ENCODE measurements around the gene ZDHHC13.
A peak's percentile ranks its signal among the peaks of the same experiment; 100 is the strongest.

ZDHHC13 gene, protein sequence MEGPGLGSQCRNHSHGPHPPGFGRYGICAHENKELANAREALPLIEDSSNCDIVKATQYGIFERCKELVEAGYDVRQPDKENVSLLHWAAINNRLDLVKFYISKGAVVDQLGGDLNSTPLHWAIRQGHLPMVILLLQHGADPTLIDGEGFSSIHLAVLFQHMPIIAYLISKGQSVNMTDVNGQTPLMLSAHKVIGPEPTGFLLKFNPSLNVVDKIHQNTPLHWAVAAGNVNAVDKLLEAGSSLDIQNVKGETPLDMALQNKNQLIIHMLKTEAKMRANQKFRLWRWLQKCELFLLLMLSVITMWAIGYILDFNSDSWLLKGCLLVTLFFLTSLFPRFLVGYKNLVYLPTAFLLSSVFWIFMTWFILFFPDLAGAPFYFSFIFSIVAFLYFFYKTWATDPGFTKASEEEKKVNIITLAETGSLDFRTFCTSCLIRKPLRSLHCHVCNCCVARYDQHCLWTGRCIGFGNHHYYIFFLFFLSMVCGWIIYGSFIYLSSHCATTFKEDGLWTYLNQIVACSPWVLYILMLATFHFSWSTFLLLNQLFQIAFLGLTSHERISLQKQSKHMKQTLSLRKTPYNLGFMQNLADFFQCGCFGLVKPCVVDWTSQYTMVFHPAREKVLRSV

DNA sequence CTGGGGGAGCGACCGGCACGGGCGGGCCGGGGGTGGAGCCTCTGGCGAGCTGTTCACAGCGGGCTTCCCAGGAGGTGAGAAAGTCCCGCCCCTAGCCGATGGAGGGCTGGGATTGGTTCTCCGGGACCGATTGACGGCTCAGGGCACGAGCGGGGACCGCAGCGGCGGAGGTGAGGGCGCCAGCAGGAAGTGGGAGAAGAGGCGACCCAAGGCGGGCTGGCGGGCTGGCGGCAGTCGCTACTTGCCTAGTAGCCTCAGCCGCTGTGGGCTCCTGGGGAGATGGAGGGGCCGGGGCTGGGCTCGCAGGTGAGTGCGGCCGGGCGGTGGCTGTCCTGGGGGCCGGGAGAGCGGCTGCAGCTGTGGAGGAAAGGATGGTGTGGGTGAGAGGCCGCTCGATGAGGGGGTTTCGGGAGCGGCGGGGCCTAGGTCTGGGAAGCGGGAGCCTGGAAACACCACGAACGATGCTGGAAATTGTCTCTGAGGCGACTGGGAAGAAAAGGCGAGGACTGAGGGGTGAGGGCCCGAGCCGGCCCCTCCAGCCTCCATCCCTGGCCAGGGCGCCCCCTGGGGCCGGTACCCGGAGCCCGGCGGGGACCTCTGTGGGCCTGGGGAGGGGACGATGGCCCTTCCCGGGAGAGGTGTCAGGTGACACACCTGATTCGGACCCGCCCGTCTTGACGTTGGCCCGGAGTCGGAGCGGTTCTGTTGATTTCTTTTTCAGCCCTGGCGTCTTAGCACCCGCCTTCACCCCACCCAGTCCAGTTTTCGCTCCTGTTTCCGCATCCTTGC is at the start of gene ZDHHC13:
TSS of gene ZDHHC13 (plus strand) at position 198 of the 789 bp plus-strand sequence. CDS start at position 280, 82 bp downstream.
- peak; percentile 90 for DNase-seq (ENCODE audit: low spot score)

DNA sequence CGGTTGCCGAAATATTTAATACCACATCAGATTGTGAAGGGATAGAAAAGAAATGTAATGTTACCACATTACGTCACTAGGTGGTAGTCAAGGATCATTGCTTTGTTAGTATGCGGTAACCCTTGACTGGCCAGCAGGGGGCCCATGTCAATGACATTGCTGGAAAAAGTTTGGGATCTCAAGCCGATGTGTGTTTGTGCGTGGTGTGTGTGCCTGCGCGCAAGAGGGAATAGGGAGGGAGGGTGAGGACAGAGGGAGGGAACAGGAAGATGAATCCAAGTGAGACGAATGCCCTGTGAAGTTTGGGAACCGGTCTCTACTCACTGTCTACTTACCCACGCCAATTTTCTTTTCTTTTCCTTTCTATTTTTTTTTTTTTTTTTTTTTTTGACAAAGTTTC is 45.7 kb upstream of the ZDHHC13 start:
- DNase-seq (ENCODE audit: low spot score) = peak; percentile 86

DNA sequence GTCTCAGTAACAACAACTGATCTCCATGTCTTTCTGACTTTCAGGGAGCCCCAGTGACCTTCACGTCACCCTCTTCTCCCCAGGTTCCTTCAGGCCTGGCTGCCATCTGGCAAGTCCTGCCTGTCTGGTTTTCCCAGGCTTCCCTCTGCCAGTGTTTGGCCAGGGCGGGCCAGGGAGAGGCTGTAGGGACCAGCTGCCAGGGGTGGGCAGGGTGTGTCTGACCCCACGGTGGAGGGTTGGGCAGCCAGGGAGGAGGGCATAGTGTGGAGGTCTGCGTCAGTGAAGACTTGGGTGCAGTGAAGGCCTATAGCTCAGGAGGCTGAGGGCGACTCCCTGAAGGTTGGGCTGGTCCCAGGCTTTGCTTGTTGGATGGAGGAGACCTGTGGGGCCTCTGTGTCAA is 44.5 kb upstream of the ZDHHC13 start:
- DNase-seq (ENCODE audit: low spot score) = no peak

DNA sequence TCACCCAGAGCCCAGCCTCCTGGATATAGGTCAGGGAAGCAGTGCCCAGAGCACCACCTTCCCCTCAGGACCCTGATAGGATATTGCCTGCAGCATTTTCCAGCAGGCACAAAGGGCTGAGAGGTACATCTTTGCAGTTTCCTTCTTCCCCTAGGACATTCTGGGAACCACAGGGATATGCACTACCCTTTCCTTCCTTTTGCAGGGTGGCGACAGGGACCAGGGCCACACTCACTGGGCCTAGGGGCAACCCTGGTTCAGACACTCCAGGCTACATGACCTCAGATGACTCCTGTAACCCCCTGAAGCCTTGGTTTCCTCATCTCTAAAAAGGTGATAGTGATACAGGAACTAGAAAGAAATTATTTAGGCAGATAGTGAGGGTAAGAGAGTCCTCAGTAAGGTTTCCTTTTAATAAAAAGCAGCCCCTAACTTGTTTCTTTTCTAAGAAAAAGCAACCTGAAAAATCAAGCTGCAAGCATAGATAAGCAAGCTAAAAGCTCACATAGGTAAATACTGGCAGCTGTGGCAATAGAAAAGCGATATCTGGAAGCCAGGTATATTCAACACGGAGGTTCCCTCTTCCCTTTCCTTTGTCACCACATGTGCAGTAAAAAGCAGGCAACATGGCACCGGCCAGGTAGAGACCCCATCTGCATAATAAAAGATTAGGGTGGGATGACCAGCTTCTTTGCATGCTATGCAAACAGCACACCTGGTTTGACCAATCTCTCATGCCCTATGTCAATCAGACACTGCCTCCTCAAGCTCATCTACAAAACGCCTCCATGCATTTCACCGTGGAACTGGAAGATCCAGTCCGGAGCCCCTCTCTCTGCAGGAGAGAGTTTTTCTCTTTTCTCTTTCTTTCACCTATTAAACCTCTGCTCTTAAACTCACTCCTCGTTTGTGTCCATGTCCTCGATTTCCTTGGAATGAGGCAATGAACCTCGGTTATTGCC is 43.2 kb upstream of the ZDHHC13 start:
- no peak for DNase-seq (ENCODE audit: low spot score)

DNA sequence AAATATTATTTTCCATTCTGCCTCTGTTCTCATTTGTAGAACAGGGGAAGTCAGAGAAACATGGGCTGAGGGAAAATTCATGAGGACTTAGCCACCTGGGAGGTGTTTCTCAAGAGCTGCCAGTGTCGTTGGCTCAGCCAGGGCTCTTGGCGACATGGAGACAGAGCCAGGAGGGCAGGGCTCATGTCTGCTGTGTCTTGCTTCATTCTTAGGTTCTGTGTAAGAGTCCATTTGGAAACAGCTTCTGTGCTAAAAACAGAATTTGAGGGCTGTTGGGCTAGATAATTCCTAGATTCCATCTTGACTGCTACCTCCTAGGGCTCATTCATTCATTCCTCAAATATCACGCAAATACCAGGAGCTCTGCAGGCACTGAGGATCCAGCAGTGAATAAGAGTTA is 41.3 kb upstream of the ZDHHC13 start:
- no peak for DNase-seq (ENCODE audit: low spot score)

DNA sequence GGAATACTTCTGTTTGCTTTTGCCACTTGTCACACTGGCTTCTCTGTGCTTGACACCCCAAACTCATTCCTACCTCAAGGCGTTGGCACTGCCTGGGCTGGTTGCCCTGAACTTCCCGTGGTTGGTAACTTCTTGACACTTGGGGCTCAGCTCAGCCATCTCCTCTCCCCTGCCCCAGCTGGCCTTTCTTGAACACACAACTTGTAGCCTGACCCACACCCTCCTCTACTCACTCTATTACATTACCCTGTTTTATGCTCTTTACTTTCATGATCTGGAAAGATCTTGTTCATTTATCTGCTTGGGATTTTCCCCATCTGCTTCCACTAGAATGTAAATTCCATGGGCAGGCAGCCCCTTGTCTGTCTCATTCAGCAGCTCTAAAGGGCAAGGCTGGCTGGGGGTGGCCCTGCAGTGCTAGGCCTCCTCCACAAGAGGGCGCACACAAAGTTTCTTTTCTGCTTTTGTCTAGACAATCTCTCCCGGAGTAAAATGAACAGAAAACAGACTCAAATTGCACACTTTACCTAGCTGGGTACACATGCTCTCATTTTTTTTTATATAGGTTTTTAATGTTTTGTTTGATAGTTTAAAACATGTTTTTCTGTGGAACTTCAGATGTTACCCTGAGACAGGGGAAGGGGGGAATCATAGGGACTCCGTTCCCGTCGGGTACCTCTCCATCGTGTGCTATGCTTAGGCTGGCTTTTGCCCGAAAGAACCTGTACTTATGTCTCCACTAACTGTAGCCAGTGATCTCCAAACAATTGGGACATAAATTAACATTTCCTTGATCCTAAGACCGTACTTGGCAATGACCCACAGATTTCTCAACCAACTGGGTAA is 40.0 kb upstream of the ZDHHC13 start:
- peak; percentile 52 for DNase-seq (ENCODE audit: low spot score)

DNA sequence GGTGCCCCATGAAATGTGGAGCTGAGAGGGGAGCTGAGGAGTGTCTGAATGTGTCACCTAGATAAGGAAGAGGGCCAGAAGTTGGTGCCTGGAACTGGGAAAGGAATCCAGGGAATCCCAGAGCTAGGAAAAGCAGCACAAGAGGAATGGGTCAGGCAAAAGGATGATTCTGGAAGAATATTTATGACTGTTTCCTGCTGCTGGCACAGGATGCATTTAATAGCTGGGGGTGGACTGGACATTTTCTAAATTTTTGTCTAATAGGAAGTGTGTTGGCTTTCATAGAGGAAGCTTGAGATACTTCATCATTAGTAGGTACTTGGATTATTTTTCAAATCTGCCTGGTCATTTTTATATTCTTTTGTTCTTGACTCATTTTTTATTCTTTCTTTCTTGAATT is 39.0 kb upstream of the ZDHHC13 start:
- DNase-seq (ENCODE audit: low spot score) = no peak

DNA sequence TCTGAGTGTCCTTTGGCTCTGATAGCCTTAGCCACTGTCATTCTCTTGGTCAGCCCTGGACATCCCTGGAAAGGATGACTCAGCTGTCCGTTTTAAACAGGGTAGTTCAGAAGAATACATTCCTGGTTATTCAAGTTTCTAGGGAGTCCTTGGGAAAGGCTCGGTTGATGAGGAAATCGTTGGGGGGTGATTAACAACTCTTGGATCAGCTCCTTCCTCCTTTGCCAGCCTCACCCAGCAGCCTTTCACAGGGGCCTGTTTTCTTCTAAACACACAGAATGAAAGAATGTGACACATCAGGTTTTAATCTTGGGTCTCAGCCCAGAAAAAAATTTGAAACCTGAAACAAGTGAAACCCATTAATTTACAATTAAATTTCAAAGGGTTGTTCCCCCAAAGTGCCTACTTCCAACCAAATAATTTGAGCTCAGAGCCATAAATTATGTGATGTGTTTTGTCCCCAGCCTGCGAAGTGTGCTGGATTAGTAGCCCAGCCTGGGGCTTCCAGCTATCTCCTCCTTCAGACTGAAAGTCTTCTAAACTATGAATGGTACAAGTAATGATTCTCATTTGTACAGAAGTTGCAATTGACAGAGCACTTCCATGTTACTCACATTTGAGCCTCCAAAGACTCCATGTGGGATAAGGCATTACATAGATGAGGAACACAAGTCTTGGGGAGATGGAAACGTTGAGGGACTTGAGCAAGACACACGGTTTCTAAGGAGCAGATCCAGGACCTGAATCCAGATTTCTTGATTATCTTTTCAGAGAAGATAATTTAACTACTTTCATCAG is 37.1 kb upstream of the ZDHHC13 start:
- peak; percentile 33 for DNase-seq (ENCODE audit: low spot score)

DNA sequence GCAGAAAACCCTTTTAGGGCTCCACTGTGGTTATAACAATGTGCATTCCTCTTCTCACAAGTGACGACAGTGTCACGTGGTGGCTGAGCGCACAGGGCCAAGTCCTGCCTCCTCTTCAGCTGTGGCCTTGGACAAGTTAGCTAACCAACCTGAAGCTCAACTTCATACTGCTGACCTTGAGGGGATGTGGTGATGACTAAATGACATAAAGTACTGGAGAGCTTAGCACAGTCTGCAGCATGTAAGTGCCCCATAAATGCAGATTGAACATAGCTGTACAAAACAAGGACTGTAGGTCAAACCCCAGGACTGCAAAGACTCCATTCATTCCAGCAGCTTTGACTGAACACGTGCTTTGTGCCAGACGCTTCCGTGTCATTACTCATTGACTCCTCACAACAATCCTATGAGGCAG is 36.4 kb upstream of the ZDHHC13 start:
- no peak for DNase-seq (ENCODE audit: low spot score)

DNA sequence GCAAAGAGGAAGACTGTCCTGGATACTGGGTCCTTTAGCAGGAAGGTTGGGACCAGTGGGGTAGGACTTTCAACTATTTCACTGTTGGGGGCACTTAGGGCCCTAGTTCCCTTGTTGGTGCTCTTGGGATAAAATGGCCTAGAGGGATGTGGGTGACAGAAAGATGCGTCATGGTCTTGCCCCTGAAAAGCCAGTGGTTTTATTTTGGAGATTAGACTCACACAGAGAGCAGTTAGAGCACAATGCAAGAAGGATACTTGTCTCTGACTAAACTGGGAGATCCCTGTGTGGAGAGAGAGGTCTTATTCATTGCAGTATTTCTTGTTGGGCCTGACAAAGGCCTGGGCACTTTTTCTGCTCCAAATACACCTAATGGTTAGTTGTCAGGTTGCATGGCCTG is 33.8 kb upstream of the ZDHHC13 start:
- no peak for DNase-seq (ENCODE audit: low spot score)

DNA sequence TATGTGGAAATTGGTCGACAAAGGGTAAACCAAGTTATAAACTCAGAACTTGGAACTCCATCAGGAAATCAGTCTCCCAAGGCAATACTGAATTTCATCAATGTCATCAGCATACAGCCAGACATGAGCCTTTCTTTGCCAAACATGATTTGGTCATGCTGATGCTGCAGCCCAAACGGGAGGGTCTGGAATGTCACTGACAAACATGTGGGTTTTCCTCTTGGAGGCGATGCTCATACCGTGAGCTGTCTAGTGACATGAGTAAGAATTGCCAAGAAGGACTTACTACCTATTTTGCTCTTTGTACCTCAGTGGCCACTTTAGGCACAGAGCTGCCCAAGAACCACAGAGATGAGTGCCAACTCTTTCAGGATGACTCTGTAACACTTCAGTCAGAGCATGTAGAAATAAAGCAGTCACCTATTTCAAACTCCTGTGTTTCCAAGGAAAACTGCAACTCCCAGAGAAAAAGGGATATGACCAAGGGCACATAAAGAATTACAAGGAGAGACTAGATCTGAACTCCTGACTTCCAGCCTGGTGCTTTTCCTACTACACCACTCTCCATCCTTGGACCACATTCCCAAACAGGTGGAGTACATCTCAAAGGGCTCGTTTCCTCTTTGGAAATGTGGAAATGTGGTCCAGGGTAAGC is 32.2 kb upstream of the ZDHHC13 start:
- no peak for DNase-seq (ENCODE audit: low spot score)

DNA sequence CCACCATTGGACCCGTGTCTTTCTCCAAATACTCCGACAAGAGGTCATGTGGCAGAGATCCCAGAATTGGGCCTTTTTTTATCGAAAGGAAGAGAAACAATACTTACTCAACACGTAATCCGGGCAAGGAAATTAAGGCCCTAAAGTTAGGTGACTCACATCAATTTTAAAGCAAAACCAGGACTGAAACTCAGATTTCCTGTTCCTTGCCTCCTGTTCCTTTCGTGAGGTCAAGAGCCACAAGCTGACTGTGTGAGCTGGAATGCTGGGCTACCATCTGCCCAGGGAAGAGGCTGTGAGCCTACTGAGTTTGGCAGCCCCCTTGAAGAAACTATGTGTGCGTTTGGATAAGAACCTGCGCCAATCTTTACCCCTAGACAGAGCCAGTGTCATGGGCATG is 29.3 kb upstream of the ZDHHC13 start:
- DNase-seq (ENCODE audit: low spot score) = no peak

DNA sequence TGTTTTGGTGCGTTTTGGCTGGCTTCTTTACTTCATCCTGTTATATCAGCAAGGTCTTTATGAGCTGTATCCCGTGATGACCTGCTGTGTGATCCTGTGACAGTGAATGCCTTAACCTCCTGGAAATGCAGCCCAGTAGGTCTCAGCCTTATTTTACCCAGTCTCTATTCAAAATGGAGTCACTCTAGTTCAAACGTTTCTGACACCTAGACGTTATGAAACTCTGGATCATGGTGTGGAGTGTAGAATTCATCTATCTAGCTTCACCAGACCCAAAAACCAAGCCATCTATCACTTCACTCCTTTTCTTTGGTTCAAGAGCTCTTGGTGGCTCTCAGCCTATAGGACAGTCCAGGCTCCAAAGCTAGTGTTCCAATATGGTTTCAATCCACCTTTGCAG is 28.2 kb upstream of the ZDHHC13 start:
- no peak for DNase-seq (ENCODE audit: low spot score)

DNA sequence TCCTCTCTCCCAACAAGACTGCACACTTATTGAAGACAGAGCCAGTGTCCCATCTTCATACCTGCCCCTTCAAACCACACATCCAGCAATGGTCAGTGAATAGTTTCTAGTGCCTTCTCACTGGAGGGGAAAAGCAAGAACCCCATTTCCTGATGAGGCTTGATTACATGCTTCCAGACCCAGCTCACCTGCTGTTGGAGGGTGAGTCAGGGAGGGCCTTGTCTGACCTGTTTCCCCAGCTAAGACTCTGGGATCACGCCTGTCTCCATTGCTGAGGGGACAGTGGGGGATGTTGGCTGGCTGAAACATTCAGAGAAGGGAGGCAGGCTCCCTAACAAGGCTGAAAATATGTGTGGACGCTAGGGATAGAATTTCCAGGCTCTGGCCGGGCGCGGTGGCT is 27.5 kb upstream of the ZDHHC13 start:
- no peak for DNase-seq (ENCODE audit: low spot score)

DNA sequence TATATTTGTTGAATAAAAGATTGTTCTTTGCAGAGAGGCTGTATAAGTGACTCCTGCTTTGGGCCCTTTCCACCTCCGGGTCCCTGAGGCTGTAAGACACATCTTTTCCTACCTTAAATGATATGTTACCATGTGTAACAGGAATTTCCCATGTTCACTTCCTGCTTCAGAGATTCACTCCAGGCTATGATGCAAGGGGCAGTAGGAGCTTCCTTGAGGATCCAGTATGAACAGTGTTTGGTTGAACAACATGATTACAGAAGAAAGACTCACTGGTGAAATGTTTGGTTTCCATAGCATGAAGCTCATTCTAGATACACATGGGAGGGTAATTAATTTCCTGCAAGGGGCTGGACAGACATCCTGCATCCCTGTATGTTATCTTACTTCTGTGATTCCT is 25.6 kb upstream of the ZDHHC13 start:
- no peak for DNase-seq (ENCODE audit: low spot score)

DNA sequence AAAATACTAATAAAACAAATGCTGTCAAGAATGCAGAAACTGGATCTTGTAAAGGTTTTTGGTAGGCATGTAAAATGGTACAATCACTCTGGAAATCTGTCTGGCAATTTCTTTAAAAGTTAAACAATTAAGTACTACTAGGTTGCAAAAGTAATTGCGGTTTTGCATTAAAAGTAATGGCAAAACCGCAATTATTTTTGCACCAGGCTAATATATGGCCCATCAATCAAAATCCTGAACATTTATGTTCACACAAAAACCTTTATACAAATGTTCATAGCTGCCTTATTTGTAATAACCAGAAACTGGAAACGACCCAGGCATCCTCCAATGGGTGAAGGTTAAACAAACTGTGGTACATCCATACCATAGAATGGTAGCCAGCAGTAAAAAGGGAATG is 24.6 kb upstream of the ZDHHC13 start:
- no peak for DNase-seq (ENCODE audit: low spot score)

DNA sequence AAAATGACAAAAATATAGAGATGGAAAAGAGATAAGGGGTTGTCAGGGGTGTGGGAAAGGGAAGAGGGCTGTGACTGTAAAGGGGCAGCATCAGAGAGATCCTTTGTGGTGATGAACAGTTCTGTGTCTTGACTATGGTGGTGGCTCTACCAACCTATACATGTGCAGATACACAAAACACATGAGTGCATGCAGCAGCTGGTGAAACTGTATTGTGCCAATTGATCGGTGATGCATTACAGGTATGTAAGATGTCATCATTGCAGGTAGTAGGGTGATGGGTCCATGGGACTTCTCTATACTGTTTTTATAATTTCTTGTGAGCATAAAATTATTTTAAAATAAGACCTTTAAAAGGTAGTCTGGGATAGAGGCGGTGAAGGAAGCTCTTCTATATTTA is 24.1 kb upstream of the ZDHHC13 start:
- DNase-seq (ENCODE audit: low spot score) = no peak

DNA sequence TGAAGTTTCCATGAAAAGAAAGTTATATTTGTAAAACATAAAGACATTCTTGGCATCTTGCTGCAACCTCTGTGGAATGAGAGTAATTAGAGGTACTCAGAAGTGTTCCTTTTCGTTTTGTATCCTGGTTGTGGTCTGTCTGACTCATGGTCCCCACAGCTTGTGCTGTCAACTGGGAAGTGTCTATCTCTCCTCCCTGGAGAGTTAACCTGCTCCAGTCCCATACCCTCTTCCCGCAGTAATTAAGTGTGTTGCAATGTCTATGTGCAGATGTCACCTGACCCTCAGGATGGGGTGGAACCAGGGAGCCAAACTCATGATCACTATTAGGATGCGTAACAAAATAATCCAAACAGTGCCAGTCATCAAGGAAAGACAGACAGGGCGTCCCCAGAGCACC is 23.0 kb upstream of the ZDHHC13 start:
- DNase-seq (ENCODE audit: low spot score) = peak; percentile 9

DNA sequence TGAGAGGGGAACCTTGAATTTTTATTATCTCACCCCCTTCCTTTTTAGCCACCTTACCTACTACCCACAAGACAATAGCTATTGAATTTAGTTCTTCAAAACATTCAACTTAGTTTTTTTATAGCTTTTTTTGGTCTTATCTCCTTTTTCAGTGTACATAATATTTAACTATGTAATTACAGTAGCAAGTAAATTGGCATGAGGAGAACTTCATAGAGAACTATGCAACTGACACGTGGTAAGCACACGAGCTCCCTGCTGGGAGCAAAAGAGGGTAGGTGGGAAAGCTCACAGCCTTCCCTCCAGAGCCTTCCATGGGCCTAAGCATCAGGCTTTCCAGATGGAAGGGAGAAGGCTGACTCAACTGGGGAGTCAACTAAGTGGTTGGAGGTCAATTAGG is 22.1 kb upstream of the ZDHHC13 start:
- DNase-seq (ENCODE audit: low spot score) = no peak
